Measurements from ENCODE around the gene BEGAIN.

DNA sequence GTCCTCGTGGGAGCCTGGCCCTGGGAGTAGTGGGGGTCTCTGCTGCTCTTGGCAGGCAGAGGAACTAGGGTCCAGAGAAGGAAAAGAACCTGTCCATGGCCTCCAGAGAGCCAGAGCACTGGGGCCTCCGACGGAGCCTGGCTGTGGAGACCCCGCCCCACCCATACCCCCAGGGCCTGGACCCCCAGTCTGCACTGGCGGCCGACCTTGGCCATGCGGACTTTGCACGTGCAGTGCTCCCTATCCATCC lies 1.1 kb downstream of the BEGAIN start:
- TF ChIP-seq, protein P1, sequence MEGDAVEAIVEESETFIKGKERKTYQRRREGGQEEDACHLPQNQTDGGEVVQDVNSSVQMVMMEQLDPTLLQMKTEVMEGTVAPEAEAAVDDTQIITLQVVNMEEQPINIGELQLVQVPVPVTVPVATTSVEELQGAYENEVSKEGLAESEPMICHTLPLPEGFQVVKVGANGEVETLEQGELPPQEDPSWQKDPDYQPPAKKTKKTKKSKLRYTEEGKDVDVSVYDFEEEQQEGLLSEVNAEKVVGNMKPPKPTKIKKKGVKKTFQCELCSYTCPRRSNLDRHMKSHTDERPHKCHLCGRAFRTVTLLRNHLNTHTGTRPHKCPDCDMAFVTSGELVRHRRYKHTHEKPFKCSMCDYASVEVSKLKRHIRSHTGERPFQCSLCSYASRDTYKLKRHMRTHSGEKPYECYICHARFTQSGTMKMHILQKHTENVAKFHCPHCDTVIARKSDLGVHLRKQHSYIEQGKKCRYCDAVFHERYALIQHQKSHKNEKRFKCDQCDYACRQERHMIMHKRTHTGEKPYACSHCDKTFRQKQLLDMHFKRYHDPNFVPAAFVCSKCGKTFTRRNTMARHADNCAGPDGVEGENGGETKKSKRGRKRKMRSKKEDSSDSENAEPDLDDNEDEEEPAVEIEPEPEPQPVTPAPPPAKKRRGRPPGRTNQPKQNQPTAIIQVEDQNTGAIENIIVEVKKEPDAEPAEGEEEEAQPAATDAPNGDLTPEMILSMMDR (IDR thresholded peaks at IDR 0.05; ENCODE audit: low read depth, low read length, poor library complexity, severe bottlenecking), result no peak
- no peak for TF ChIP-seq EZH2phosphoT487 (IDR thresholded peaks at IDR 0.05; ENCODE audit: borderline replicate concordance, low read length)

Measured in DOHH2 (cell line).